IMR-90 (cell line): ENCODE results near the gene ADGRG4.

ENCODE experiments used
- CEBPB ChIP-seq: IDR thresholded peaks from 2 replicates; pipeline ENCODE4 v1.6.1; 2012; ENCODE audit warnings: low read depth, low read length, improper control_type of control experiment
- CTCF ChIP-seq: conservative IDR thresholded peaks from 2 replicates; pipeline ENCODE4 v1.5.1; 2012; ENCODE audit warnings: mild to moderate bottlenecking, low read depth, low read length, improper control_type of control experiment
- MAZ ChIP-seq: IDR thresholded peaks from 2 replicates; pipeline ENCODE4 v1.6.1; 2012; ENCODE audit warnings: low read depth, mild to moderate bottlenecking, low read length, improper control_type of control experiment, moderate library complexity, borderline replicate concordance
- MXI1 ChIP-seq: IDR thresholded peaks from 2 replicates; pipeline ENCODE4 v1.6.1; 2012; ENCODE audit warnings: low read depth, mild to moderate bottlenecking, low read length, moderate library complexity, borderline replicate concordance
- NFE2L2 ChIP-seq: fragments of 150-350 bp; IDR thresholded peaks from 2 replicates; pipeline ENCODE4 v1.6.1; 2016; ENCODE audit warnings: low read depth, mild to moderate bottlenecking, low read length
- POLR2A ChIP-seq: IDR thresholded peaks from 2 replicates; pipeline ENCODE4 v1.6.1; 2012; ENCODE audit warnings: mild to moderate bottlenecking, low read depth, low read length
- RAD21 ChIP-seq: IDR thresholded peaks from 2 replicates; pipeline ENCODE4 v1.6.1; 2012; ENCODE audit warnings: low read length, improper control_type of control experiment
- RCOR1 ChIP-seq: IDR thresholded peaks from 2 replicates; pipeline ENCODE4 v1.6.1; 2012; ENCODE audit warnings: mild to moderate bottlenecking, low read length, improper control_type of control experiment; ENCODE audit not compliant: insufficient replicate concordance
- RFX5 ChIP-seq: IDR thresholded peaks from 2 replicates; pipeline ENCODE4 v1.8.0; 2012; ENCODE audit warnings: low read depth, mild to moderate bottlenecking, low read length, moderate library complexity
- SMC3 ChIP-seq: fragments of 150-350 bp; IDR thresholded peaks from 2 replicates; pipeline ENCODE4 v1.6.1; 2016; ENCODE audit warnings: low read depth, mild to moderate bottlenecking, antibody characterized with exemption, low read length, moderate library complexity

GRCh38 chrX:136354201-136354600 lies 53.4 kb downstream of the ADGRG4 start:
- TF ChIP-seq CTCF (no peak), POLR2A (no peak), RAD21 (no peak), SMC3 (no peak), RFX5 (no peak), CEBPB (no peak), MXI1 (no peak), MAZ (no peak), RCOR1 (no peak), NFE2L2 (no peak)
